Uterus (tissue), 2 donors: Measurements from ENCODE around the gene TOLLIP.
"Not testable (repeated sequence)": the region's sequence is repeated elsewhere in the genome, so short reads cannot be mapped to it uniquely, and the experiment has no call there.

Experiments used
- POLR2A ChIP-seq, 2 donors: fragments of 450-650 bp; IDR thresholded peaks; one replicate each; pipeline ENCODE4 v1.6.1; 2016; ENCODE audit warnings: antibody characterized with exemption in 2 of 2, mild to moderate bottlenecking in 1 of 2, moderate library complexity in 1 of 2
- TF ChIP-seq, protein P1 (sequence below), 4 experiments: fragments of 200-600 bp in 2 of 4; fragments of 450-650 bp in 2 of 4; sonication (generic) in 2 of 4; IDR thresholded peaks; one replicate each; pipeline ENCODE4 v1.5.1; 2016 to 2019; ENCODE audit warnings: antibody characterized with exemption in 4 of 4, mild to moderate bottlenecking in 2 of 4, moderate library complexity in 1 of 4

DNA sequence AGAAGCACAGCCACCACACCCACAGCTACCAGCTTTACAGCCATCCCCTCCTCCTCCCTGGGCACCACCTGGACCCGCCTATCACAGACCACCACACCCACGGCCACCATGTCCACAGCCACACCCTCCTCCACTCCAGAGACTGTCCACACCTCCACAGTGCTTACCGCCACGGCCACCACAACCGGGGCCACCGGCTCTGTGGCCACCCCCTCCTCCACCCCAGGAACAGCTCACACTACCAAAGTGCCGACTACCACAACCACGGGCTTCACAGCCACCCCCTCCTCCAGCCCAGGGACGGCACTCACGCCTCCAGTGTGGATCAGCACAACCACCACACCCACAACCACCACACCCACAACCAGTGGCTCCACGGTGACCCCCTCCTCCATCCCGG, 59.0 kb downstream of the TOLLIP start:
- TF ChIP-seq, protein P1, sequence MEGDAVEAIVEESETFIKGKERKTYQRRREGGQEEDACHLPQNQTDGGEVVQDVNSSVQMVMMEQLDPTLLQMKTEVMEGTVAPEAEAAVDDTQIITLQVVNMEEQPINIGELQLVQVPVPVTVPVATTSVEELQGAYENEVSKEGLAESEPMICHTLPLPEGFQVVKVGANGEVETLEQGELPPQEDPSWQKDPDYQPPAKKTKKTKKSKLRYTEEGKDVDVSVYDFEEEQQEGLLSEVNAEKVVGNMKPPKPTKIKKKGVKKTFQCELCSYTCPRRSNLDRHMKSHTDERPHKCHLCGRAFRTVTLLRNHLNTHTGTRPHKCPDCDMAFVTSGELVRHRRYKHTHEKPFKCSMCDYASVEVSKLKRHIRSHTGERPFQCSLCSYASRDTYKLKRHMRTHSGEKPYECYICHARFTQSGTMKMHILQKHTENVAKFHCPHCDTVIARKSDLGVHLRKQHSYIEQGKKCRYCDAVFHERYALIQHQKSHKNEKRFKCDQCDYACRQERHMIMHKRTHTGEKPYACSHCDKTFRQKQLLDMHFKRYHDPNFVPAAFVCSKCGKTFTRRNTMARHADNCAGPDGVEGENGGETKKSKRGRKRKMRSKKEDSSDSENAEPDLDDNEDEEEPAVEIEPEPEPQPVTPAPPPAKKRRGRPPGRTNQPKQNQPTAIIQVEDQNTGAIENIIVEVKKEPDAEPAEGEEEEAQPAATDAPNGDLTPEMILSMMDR (IDR thresholded peaks at IDR 0.05) = not testable (repeated sequence)
- TF ChIP-seq POLR2A (IDR thresholded peaks at IDR 0.05) = not testable (repeated sequence)
